GM18511 (cell line): ENCODE measurements around the gene CCDC159.
"Not testable (repeated sequence)": the region's sequence is repeated elsewhere in the genome, so short reads cannot be mapped to it uniquely, and the experiment has no call there.

ENCODE experiments used
- ATAC-seq: cut with Tn5 transposase; IDR thresholded peaks from one replicate; pipeline ENCODE4 v1.9.1; 2021; ENCODE audit warnings: mild to moderate bottlenecking, moderate library complexity; ENCODE audit not compliant: unreplicated experiment

CCDC159 gene

DNA sequence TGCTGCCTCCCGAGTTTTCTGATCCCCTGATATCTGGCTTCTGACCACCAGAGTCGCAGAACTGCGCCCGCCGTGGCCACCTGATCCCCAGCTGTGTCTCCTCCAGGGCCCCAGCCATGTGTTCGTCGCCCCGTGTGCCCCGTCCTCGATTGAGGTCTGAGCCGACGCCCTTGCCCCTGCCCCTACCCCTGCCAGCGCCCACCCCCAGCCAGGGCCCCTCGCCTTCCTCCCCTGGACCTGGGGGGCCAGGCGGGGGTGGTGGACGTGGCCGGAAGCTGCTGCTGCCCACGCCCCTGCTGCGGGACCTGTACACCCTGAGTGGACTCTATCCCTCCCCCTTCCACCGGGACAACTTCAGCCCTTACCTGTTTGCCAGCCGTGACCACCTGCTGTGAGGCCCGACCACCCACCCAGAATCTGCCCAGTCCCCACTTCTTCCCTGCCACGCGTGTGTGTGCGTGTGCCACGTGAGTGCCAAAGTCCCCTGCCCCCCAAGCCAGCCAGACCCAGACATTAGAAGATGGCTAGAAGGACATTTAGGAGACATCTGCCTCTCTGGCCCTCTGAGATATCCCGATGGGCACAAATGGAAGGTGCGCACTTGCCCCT, 18.1 kb downstream of the CCDC159 start:
- no peak for ATAC-seq

- no peak for ATAC-seq
Observed at GRCh38 chr19:11364935-11365334, 18.6 kb downstream of the CCDC159 start.

- no peak for ATAC-seq
Observed at GRCh38 chr19:11365557-11366117, 19.3 kb downstream of the CCDC159 start.

DNA sequence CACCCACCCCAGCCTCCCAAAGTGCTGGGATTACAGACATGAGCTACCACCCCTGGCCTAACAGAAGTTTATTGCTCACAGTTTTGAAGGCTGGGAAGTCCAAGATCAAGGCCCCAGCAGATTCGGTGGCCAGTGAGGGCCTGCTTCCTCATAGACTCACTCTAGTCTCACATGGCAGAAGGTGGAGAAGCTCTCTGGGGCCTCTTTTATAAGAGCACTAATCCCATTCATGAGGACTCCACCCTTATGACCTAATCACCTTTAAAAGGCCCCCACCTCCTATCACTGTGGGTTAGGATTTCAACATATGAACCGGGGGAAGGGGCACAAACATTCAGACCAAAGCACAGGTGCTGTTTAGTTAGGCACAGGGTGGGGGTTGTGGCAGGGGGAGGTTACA, 21.2 kb downstream of the CCDC159 start:
- ATAC-seq: no peak

DNA sequence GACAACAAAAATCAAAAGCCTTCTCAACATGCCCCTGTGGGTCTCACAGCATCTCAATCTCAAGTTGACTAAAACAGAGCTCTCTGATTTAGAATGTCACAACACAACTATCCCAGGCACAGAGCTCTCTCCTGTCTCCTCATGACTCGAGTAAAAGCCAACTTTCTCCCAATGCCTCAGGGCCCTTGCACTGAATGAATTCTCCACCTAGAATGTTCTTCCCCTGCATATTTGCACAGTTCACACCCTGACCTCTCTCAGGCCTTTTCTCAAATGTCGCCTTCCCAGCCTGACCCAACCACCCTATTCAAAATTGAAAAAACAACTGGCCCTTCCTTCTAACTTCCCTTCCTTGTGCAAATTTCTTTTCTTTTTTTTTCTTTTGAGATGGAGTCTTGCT, 24.4 kb downstream of the CCDC159 start:
- no peak for ATAC-seq

DNA sequence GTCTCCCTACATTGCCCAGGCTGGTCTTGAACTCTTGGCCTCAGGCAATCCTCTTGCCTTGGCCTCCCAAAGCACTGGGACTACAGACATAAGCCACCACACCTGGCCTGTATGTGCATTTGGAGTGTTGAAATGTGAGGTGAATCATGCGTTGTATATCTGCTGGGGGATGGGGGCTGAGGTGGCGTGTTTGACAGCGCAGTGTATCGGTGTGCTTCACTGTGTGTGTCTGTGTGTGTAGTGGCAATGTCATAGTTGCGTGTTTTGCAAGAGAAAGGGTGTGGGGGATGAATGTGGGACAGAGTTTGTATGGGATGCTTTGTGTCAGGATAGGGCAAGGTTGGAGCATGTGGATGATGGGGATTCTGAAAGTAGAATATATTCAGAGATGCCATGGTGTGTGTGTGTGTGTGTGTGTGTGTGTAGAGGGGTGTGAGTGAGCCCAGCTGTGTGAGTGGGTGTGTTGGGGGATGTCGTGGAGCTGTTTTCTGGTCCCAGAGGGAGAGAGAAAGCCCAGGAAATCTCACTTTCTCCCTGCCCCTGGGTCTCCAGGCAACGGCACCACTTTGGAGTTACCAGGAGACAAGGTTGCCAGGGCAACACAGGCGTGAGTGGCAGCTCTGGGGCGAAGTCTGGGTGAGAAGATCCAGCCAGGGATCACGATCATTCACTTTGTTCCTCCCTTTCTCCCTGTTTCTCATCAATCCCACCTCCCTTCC, 27.0 kb downstream of the CCDC159 start:
- no peak for ATAC-seq

GRCh38 chr19:11373885-11374432, 27.6 kb downstream of the CCDC159 start:
- ATAC-seq: no peak

DNA sequence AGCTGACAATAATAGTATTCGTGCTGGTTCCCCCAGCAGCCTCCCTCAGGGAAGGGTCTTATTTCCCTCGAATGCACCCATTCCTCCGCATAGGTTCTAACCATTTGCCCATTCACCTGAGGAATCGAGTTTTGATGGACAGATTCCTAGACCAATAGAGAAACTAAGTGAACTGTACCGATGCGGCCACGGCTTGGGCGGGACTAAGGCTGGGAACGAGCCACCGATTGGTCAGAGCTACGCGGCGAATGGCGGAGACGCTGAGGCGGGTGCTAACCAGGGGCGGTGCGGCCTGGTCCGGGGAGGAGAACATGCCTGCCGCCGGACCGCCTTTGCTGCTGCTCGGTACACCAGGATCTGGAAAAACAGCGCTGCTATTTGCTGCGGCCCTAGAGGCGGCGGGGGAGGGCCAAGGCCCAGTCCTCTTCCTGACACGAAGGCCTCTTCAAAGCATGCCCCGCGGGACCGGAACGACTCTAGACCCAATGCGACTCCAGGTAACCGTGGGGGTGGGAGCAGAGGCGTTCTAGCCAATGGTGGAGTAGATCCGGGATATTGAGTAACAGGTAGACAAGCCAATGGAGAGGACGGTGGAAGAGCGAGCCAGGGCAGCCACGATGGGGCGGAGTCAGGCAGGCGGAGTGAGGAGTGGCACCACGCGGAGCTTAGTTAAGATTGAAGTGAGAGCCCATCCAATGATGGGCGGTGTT, 28.3 kb downstream of the CCDC159 start, which contains the start of gene SWSAP1:
Gene SWSAP1, plus strand, starts transcription at position 234 of the 710 bp plus-strand sequence. Its CDS starts 15 bp downstream, at position 249.
- ATAC-seq: peak; percentile 89

GRCh38 chr19:11375143-11375948, 29.0 kb downstream of the CCDC159 start:
- peak; percentile 37 for ATAC-seq

DNA sequence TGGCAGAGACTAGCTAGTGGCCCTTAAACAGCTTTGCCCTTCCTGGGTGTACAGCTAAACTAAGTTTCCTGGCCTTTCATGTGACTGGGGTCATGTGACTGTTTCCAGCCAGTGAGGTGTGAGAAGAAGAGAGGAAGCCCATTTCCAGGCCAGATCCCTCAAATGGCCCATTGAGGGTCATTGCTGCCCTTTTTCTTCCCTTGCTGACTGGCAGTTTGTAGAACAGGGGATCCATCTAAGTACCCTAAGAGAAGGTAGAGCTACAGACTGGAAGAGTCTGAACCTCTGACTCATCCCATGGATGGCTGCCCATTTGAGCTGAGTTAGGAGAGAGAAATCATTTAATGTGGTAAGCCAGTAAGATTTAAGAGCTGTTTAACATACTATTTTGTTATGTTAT, 30.9 kb downstream of the CCDC159 start:
- no peak for ATAC-seq

- no peak for ATAC-seq
Observed at GRCh38 chr19:11377756-11378155, 31.4 kb downstream of the CCDC159 start.

GRCh38 chr19:11378319-11379189, 32.2 kb downstream of the CCDC159 start:
- no peak for ATAC-seq

- ATAC-seq: not testable (repeated sequence)
Observed at GRCh38 chr19:11379269-11379845, 33.0 kb downstream of the CCDC159 start.

GRCh38 chr19:11379857-11380350, 33.6 kb downstream of the CCDC159 start:
- no peak for ATAC-seq

DNA sequence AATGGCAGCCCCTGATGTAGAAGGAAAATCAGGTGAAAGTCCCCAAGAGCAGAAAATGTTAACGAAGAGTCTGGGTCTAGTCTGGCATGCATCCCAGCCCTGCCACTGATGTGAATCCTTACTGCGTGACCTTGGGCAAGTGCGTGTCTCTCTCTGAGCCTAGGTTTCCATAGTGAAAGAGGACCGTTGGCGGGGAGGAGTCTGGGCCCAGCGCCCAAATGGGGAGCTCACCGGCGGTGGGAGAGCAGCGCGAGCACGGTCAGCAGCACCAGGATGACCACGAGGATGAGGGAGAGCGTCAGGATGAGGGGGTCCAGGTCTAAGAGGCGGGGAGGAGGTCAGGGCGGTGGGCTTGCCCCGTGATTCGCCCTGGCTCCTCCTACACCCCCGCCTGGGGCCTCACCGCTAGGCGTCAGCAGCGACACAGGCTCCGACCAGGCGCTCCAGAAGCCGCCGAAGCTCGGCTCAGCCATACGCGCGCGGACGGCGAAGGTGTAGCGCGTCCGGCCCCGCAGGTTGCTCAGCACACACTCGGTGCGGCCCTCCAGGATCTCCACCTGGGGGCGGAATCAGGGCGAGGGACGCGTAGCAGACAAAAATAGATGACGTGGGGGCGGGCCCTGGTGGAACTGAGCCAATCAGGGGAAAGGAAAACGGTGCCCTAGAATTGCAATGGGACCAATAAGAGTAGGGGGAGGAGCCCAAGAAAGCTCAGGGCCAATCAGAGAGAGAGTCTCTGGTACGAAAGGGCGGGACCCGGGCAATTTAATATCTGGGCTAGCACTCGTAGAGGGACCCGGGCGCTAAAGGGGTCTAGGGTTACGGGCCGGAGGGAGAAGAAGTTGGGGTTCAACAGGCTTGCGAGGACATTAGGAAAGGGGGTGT, 34.6 kb downstream of the CCDC159 start:
- ATAC-seq: peak; percentile 87

- ATAC-seq: no peak
Observed at GRCh38 chr19:11382898-11383705, 36.8 kb downstream of the CCDC159 start.

DNA sequence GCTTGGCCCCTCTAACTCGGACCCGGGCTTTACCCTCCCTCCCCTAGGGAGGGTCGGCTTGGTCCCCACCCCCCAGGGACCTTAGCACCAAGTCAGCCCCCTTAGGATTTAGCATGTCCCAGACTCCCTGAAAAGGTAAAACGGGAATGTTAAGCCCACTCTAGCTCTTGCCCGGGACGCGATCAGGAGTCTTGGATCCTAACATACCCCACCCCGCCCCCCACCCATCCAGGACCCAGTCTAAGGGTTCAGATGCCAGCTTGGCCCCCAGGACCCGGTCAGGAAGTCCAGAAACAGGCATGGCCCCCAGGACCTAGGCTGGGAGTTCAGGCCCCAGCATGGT, 37.4 kb downstream of the CCDC159 start:
- no peak for ATAC-seq
